Neural cell (in vitro differentiated cells): ENCODE results near the gene CLSTN2. TPM values are rescaled to one million over a fixed set of nuclear protein-coding genes. Genes with fewer than 3 reads are reported as not detected.

ENCODE experiments used
- H2AFZ ChIP-seq: fragments of 200-600, 300-800 bp; sonication (generic), shearing (Covaris generic); 2 replicates; pipeline ENCODE4 v1.6.0; 2014; ENCODE audit warnings: low read depth, mild to moderate bottlenecking, antibody characterized with exemption, low read length, moderate library complexity
- H3F3A ChIP-seq: fragments of 200-600 bp; shearing (Covaris generic); 2 replicates; pipeline ENCODE4 v1.6.1; 2016; ENCODE audit warnings: mild to moderate bottlenecking, moderate library complexity, mixed read lengths, antibody characterized with exemption, low read length; ENCODE audit not compliant: insufficient read depth, poor library complexity, severe bottlenecking
- H3K27ac ChIP-seq: fragments of 200-600, 300-800 bp; sonication (generic), shearing (Covaris generic); 2 replicates; pipeline ENCODE4 v1.5.1; 2014; ENCODE audit warnings: mild to moderate bottlenecking, low read length, moderate library complexity
- H3K27me3 ChIP-seq: fragments of 300-800, 200-600 bp; sonication (generic), shearing (Covaris generic); 2 replicates; pipeline ENCODE4 v1.6.0; 2014; ENCODE audit warnings: mild to moderate bottlenecking, low read depth, low read length, moderate library complexity; ENCODE audit not compliant: insufficient read depth
- H3K36me3 ChIP-seq: fragments of 300-800, 200-600 bp; sonication (generic), shearing (Covaris generic); 2 replicates; pipeline ENCODE4 v1.5.1; 2014; ENCODE audit warnings: mild to moderate bottlenecking, antibody characterized with exemption, low read length, moderate library complexity; ENCODE audit not compliant: insufficient read depth
- H3K4me2 ChIP-seq: fragments of 300-800, 200-600 bp; sonication (generic), shearing (Covaris generic); 2 replicates; pipeline ENCODE4 v1.6.0; 2014; ENCODE audit warnings: mild to moderate bottlenecking, low read length
- H3K4me3 ChIP-seq: fragments of 300-800, 200-600 bp; sonication (generic), shearing (Covaris generic); 2 replicates; pipeline ENCODE4 v1.5.1; 2014; ENCODE audit warnings: mild to moderate bottlenecking, low read length, moderate library complexity
- H3K79me2 ChIP-seq: fragments of 200-600 bp; shearing (Covaris generic); replicated peaks from 2 replicates; pipeline ENCODE4 v1.6.0; 2014; ENCODE audit warnings: mild to moderate bottlenecking, low read length, moderate library complexity; ENCODE audit not compliant: insufficient read depth
- H3K9ac ChIP-seq: fragments of 300-800, 200-600 bp; sonication (generic), shearing (Covaris generic); 2 replicates; pipeline ENCODE4 v1.6.1; 2016; ENCODE audit warnings: mild to moderate bottlenecking, low read length, mixed read lengths
- H3K9me2 ChIP-seq: fragments of 200-600 bp; shearing (Covaris generic); 2 replicates; pipeline ENCODE4 v1.6.1; 2016; ENCODE audit warnings: mild to moderate bottlenecking, low read length, mixed read lengths; ENCODE audit not compliant: insufficient read depth
- H3K9me3 ChIP-seq: fragments of 200-600, 300-800 bp; sonication (generic), shearing (Covaris generic); 2 replicates; pipeline ENCODE4 v1.6.1; 2016; ENCODE audit warnings: mild to moderate bottlenecking, mixed run types, low read length, moderate library complexity, mixed read lengths
- H4K20me1 ChIP-seq: fragments of 200-600 bp; shearing (Covaris generic); 2 replicates; pipeline ENCODE4 v1.6.1; 2016; ENCODE audit warnings: mild to moderate bottlenecking, mixed run types; ENCODE audit not compliant: insufficient read depth
- EP300 ChIP-seq: fragments of 450-650 bp; conservative IDR thresholded peaks from 2 replicates; pipeline ENCODE4 v1.6.1; 2014; ENCODE audit warnings: antibody characterized with exemption, mild to moderate bottlenecking, moderate library complexity; ENCODE audit not compliant: poor library complexity, severe bottlenecking
- EZH2 ChIP-seq: fragments of 200-600, 300-800 bp; shearing (Covaris generic), sonication (generic); IDR thresholded peaks from 2 replicates; pipeline ENCODE4 v1.6.1; 2014; ENCODE audit warnings: antibody characterized with exemption, low read length, borderline replicate concordance, mild to moderate bottlenecking; ENCODE audit not compliant: insufficient read depth, poor library complexity, severe bottlenecking
- MXI1 ChIP-seq: fragments of 450-650 bp; conservative IDR thresholded peaks from 2 replicates; pipeline ENCODE4 v1.6.1; 2014; ENCODE audit warnings: antibody characterized with exemption, mild to moderate bottlenecking; ENCODE audit not compliant: poor library complexity, severe bottlenecking
- POLR2AphosphoS5 ChIP-seq: IDR thresholded peaks from 2 replicates; pipeline ENCODE4 v1.6.1; 2012
- RAD21 ChIP-seq: fragments of 450-650 bp; conservative IDR thresholded peaks from 2 replicates; pipeline ENCODE4 v1.6.1; 2014; ENCODE audit warnings: antibody characterized with exemption, mild to moderate bottlenecking, moderate library complexity
- SMC3 ChIP-seq: fragments of 450-650 bp; conservative IDR thresholded peaks from 2 replicates; pipeline ENCODE4 v1.6.1; 2014; ENCODE audit warnings: antibody characterized with exemption, mild to moderate bottlenecking, moderate library complexity; ENCODE audit not compliant: poor library complexity
- TAF1 ChIP-seq: IDR thresholded peaks from 2 replicates; pipeline ENCODE4 v1.6.1; 2012; ENCODE audit warnings: low read depth
- polyA plus RNA-seq: library from polyadenylated mRNA; depleted of rRNA; stranded (reverse); fragments of >200 nt; gene quantifications from 2 replicates; pipeline ENCODE4 v1.2.3, GENCODE V29; 2014
- TF ChIP-seq, protein P1 (sequence below): IDR thresholded peaks from 2 replicates; pipeline ENCODE4 v1.6.1; 2012; ENCODE audit warnings: borderline replicate concordance
- TF ChIP-seq, protein P2 (sequence below): fragments of 450-650 bp; IDR thresholded peaks from 2 replicates; pipeline ENCODE4 v1.5.1; 2014; ENCODE audit warnings: antibody characterized with exemption, mild to moderate bottlenecking, moderate library complexity; ENCODE audit not compliant: poor library complexity, severe bottlenecking

The CLSTN2 gene
- polyA plus RNA-seq, 1 donor from 2014 or later = 10.7 TPM

DNA sequence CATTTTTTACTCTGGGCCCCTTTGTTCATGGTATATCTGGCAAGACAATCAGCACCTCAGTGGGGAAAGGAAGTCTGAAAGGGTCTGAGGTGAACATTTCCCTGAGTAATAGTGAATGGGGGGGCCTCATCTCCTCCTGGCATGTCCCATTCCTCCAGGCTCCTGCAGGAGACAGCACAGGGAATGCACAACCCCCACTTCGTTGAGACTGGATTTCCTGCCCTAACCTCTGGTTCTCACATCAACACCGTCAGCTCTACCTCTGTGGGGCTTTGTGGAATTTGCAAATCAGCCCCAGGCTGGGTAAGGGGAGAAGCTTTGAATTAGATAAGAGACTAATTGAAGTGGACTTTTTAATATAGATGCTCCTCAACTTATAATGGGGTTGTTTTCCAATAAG, 574.5 kb downstream of the CLSTN2 start:
- no peak overlapping the region for H2AFZ ChIP-seq
- no peaks in the 10 kb centered on the region for H3K9me3 ChIP-seq
- no peak overlapping the region for H3K27ac ChIP-seq
- TF ChIP-seq SMC3 = no peak
- no peak for TF ChIP-seq POLR2AphosphoS5
- TF ChIP-seq, protein P1, sequence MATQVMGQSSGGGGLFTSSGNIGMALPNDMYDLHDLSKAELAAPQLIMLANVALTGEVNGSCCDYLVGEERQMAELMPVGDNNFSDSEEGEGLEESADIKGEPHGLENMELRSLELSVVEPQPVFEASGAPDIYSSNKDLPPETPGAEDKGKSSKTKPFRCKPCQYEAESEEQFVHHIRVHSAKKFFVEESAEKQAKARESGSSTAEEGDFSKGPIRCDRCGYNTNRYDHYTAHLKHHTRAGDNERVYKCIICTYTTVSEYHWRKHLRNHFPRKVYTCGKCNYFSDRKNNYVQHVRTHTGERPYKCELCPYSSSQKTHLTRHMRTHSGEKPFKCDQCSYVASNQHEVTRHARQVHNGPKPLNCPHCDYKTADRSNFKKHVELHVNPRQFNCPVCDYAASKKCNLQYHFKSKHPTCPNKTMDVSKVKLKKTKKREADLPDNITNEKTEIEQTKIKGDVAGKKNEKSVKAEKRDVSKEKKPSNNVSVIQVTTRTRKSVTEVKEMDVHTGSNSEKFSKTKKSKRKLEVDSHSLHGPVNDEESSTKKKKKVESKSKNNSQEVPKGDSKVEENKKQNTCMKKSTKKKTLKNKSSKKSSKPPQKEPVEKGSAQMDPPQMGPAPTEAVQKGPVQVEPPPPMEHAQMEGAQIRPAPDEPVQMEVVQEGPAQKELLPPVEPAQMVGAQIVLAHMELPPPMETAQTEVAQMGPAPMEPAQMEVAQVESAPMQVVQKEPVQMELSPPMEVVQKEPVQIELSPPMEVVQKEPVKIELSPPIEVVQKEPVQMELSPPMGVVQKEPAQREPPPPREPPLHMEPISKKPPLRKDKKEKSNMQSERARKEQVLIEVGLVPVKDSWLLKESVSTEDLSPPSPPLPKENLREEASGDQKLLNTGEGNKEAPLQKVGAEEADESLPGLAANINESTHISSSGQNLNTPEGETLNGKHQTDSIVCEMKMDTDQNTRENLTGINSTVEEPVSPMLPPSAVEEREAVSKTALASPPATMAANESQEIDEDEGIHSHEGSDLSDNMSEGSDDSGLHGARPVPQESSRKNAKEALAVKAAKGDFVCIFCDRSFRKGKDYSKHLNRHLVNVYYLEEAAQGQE = no peak
- TF ChIP-seq MXI1 = no peak
- no peak for TF ChIP-seq TAF1
- TF ChIP-seq EZH2 = no peak
- TF ChIP-seq, protein P2, sequence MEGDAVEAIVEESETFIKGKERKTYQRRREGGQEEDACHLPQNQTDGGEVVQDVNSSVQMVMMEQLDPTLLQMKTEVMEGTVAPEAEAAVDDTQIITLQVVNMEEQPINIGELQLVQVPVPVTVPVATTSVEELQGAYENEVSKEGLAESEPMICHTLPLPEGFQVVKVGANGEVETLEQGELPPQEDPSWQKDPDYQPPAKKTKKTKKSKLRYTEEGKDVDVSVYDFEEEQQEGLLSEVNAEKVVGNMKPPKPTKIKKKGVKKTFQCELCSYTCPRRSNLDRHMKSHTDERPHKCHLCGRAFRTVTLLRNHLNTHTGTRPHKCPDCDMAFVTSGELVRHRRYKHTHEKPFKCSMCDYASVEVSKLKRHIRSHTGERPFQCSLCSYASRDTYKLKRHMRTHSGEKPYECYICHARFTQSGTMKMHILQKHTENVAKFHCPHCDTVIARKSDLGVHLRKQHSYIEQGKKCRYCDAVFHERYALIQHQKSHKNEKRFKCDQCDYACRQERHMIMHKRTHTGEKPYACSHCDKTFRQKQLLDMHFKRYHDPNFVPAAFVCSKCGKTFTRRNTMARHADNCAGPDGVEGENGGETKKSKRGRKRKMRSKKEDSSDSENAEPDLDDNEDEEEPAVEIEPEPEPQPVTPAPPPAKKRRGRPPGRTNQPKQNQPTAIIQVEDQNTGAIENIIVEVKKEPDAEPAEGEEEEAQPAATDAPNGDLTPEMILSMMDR = no peak
- no peak for TF ChIP-seq RAD21
- TF ChIP-seq EP300 = no peak
- no peaks in the 10 kb centered on the region for H3K9me2 ChIP-seq
- H3K79me2 ChIP-seq = no peaks in the 10 kb centered on the region
- no peaks in the 10 kb centered on the region for H3K27me3 ChIP-seq
- no peak overlapping the region for H3K9ac ChIP-seq
- H4K20me1 ChIP-seq = no peaks in the 10 kb centered on the region
- no peaks in the 10 kb centered on the region for H3F3A ChIP-seq
- no peaks in the 10 kb centered on the region for H3K36me3 ChIP-seq
- no peak overlapping the region for H3K4me3 ChIP-seq
- H3K4me2 ChIP-seq = no peak overlapping the region

DNA sequence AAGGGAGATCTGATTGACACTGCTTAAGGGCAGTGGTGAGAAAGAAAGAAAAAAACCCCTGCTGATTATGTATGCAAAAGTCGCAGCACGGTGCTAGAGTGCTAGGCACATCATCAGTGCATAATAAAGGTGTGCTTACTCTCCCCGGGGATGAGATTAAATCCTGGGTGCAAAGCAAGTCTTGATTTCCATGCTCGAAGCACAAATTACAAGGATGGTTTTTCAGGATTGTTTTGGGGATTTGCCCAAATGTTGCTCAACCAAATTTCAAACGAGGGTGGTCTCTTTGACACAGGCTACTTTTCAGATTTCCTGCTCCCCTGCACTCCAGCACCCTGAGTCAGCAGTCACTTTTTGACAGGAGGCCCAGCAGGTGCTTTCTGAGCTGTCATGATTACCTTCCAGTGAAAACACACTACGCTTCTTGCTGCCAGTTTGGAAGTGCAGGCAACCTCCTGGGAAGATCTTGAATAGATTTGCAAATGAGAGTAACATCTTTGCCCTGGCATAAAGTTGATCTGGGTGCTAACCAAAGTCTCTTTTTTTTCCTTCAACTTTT, 575.4 kb downstream of the CLSTN2 start:
- Histone ChIP-seq H3K4me3 (peak overlapping the region; percentile 6), H4K20me1 (no peaks in the 10 kb centered on the region), H3F3A (no peaks in the 10 kb centered on the region), H3K27me3 (no peaks in the 10 kb centered on the region), H3K79me2 (no peaks in the 10 kb centered on the region), H2AFZ (no peak overlapping the region), H3K27ac (no peak overlapping the region), H3K4me2 (no peak overlapping the region), H3K9me2 (no peaks in the 10 kb centered on the region), H3K36me3 (no peaks in the 10 kb centered on the region), H3K9ac (no peak overlapping the region), H3K9me3 (no peaks in the 10 kb centered on the region)
- TF ChIP-seq TAF1 (no peak), EP300 (peak; percentile 76)
